MM.1S (cell line): ENCODE measurements around the gene CNOT4.

Source experiments
- DNase-seq: peaks from one replicate; pipeline ENCODE4 v3.0.0-alpha.2; 2015
- H2AFZ ChIP-seq: fragments of 300-600 bp; sonication (generic); 2 replicates; pipeline ENCODE4 v1.6.0; 2016; ENCODE audit warnings: antibody characterized with exemption, low read length
- H3F3A ChIP-seq: fragments of 300-600 bp; sonication (generic); 2 replicates; pipeline ENCODE4 v1.6.1; 2016; ENCODE audit warnings: mild to moderate bottlenecking, antibody characterized with exemption, low read length, moderate library complexity, mixed read lengths; ENCODE audit not compliant: insufficient read depth
- H3K27ac ChIP-seq: fragments of 300-600 bp; sonication (generic); 2 replicates; pipeline ENCODE4 v1.5.1; 2016; ENCODE audit warnings: mild to moderate bottlenecking, low read length
- H3K27me3 ChIP-seq: fragments of 300-600 bp; sonication (generic); replicated peaks from 2 replicates; pipeline ENCODE4 v1.6.0; 2016; ENCODE audit warnings: low read length; ENCODE audit not compliant: insufficient read depth
- H3K36me3 ChIP-seq: fragments of 300-600 bp; sonication (generic); replicated peaks from 2 replicates; pipeline ENCODE4 v1.6.1; 2016; ENCODE audit warnings: mild to moderate bottlenecking, low read length, mixed read lengths; ENCODE audit not compliant: insufficient read depth
- H3K4me1 ChIP-seq: fragments of 300-600 bp; sonication (generic); 2 replicates; pipeline ENCODE4 v1.6.1; 2016; ENCODE audit warnings: low read length, mixed read lengths
- H3K4me2 ChIP-seq: fragments of 300-600 bp; sonication (generic); 2 replicates; pipeline ENCODE4 v1.6.0; 2016; ENCODE audit warnings: low read depth, low read length
- H3K4me3 ChIP-seq: fragments of 300-600 bp; sonication (generic); 2 replicates; pipeline ENCODE4 v1.5.1; 2016; ENCODE audit warnings: low read length, mixed read lengths
- H3K79me2 ChIP-seq: fragments of 300-600 bp; sonication (generic); 2 replicates; pipeline ENCODE4 v1.6.1; 2016; ENCODE audit warnings: mixed run types, low read length, mixed read lengths
- H3K9ac ChIP-seq: fragments of 300-600 bp; sonication (generic); 2 replicates; pipeline ENCODE4 v1.6.1; 2016; ENCODE audit warnings: low read length, mixed read lengths
- H3K9me2 ChIP-seq: fragments of 300-600 bp; sonication (generic); replicated peaks from 2 replicates; pipeline ENCODE4 v1.6.1; 2016; ENCODE audit warnings: mild to moderate bottlenecking, low read length, mixed read lengths; ENCODE audit not compliant: insufficient read depth
- H3K9me3 ChIP-seq: fragments of 300-600 bp; sonication (generic); replicated peaks from 2 replicates; pipeline ENCODE4 v1.6.1; 2016; ENCODE audit warnings: mild to moderate bottlenecking, low read length, mixed read lengths; ENCODE audit not compliant: insufficient read depth
- H4K20me1 ChIP-seq: fragments of 300-600 bp; sonication (generic); 2 replicates; pipeline ENCODE4 v1.6.1; 2016; ENCODE audit warnings: mild to moderate bottlenecking, low read length, moderate library complexity, mixed read lengths; ENCODE audit not compliant: insufficient read depth
- CTCF ChIP-seq: fragments of 300-600 bp; sonication (generic); IDR thresholded peaks from 2 replicates; pipeline ENCODE4 v1.5.1; 2016; ENCODE audit warnings: antibody characterized with exemption, low read length, mixed read lengths
- EZH2 ChIP-seq: fragments of 300-600 bp; sonication (generic); optimal IDR thresholded peaks from 2 replicates; pipeline ENCODE3; 2017; ENCODE audit warnings: low read depth, mild to moderate bottlenecking, antibody characterized with exemption, low read length, mixed read lengths
- EZH2phosphoT487 ChIP-seq: fragments of 300-600 bp; sonication (generic); IDR thresholded peaks from 2 replicates; pipeline ENCODE4 v1.6.1; 2018; ENCODE audit warnings: antibody characterized with exemption, low read length

CNOT4 gene

DNA sequence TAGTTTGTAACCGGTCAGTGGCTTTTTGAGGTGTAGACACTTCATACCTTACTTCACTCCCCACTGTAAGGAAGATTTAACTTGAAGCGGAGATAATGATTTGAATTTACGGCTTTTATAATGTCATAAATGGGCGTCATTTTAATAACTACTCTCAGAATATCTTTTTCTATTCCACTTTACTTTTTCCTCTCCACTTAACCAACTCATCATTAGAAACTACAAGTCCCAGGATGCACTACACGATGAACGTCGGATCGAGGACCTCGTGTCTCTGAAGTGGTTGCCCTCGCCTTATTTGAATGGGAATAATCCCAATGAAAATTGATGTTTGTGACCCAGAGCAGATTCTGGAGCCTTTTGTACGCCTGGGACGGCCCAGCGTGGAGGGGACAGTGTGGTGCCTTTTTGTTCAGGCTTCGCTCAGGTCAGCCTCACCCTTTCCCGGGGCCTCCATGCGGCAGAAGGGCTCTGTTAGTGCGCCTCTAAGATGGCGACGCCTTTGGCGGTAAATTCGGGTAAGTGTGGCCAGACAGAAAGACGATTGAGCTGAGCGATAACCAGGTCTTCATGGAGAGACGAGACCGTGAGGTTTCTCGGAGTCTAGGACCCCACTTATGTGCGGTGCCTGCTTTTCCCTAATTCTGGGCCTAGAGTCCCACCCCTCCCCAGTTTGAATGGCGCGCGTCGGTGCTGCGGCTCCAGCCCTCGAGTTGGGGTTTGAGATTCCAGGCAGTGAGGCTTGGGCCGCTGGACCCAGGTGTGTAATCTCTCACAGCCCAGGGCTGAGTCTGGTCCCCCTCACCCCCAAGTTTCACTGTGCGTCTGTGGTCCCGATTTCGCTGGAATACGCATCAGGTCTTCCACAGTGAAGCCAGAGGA is 47.8 kb upstream of the CNOT4 start, which contains the start of gene NUP205:
Gene NUP205, plus strand, starts transcription at position 463 of the 882 bp plus-strand sequence. Its CDS starts 28 bp downstream, at position 491.
- Histone ChIP-seq H3K9me3 (no peaks in the 10 kb centered on the region), H3K4me1 (peaks cover 15% of the 10 kb centered on the region; the same call in 1 of the 2 replicates), H3K4me2 (peak within 1 kb of the TSS; percentile 59), H3K27ac (peak within 1 kb of the TSS; percentile 81), H3K9me2 (no peaks in the 10 kb centered on the region), H3K9ac (peak within 1 kb of the TSS; percentile 92), H4K20me1 (peaks cover 18% of the 10 kb centered on the region; the same call in 1 of the 2 replicates), H3K27me3 (no peaks in the 10 kb centered on the region), H2AFZ (peak within 1 kb of the TSS; percentile 87), H3F3A (peaks cover 11% of the 10 kb centered on the region), H3K79me2 (peaks cover 50% of the 10 kb centered on the region), H3K4me3 (peak within 1 kb of the TSS; percentile 91), H3K36me3 (no peaks in the 10 kb centered on the region)
- TF ChIP-seq EZH2: no peak
- TF ChIP-seq CTCF: no peak
- TF ChIP-seq EZH2phosphoT487: no peak
- DNase-seq: peak; percentile 92

DNA sequence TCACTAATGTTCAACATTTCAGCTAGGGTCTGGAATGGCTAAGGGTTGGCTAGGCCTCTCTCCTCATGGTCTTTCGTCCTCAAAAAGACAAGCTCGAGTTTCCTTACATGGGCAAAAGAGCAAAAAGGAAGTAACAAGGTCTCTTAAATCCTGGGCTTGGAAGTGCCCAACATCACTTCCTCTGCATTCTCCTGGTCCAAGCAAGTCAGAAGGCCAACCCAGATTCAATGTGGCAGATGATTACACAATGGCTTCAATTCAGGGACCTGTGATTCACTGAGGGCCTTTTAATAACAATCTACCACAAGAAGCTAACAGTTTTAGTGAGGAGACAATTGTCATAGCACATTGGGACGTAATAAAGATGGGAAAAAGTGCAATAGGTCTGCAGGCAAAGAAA is 43.4 kb upstream of the CNOT4 start:
- Histone ChIP-seq H3F3A (peaks cover 6% of the 10 kb centered on the region), H3K4me2 (no peak overlapping the region), H3K36me3 (no peaks in the 10 kb centered on the region), H3K27me3 (no peaks in the 10 kb centered on the region), H3K79me2 (peaks cover 7% of the 10 kb centered on the region), H2AFZ (no peak overlapping the region), H3K4me3 (no peak overlapping the region), H3K9me3 (no peaks in the 10 kb centered on the region), H3K9ac (no peak overlapping the region), H3K9me2 (no peaks in the 10 kb centered on the region), H3K27ac (no peak overlapping the region), H4K20me1 (no peaks in the 10 kb centered on the region), H3K4me1 (0 out of 2 replicates have a peak, but pooled peaks cover 11% of the 10 kb centered on the region)
- DNase-seq: no peak
- TF ChIP-seq CTCF (no peak), EZH2phosphoT487 (no peak), EZH2 (no peak)

- Histone ChIP-seq H3K36me3 (no peaks in the 10 kb centered on the region), H3K9ac (no peak overlapping the region), H3K27ac (no peak overlapping the region), H3K4me1 (0 out of 2 replicates have a peak, but pooled peaks cover 11% of the 10 kb centered on the region), H3F3A (no peaks in the 10 kb centered on the region), H3K4me3 (no peak overlapping the region), H2AFZ (no peak overlapping the region), H3K9me2 (no peaks in the 10 kb centered on the region), H4K20me1 (no peaks in the 10 kb centered on the region), H3K9me3 (no peaks in the 10 kb centered on the region), H3K4me2 (no peak overlapping the region), H3K27me3 (no peaks in the 10 kb centered on the region), H3K79me2 (no peaks in the 10 kb centered on the region)
- DNase-seq: no peak
- TF ChIP-seq EZH2phosphoT487: no peak
- TF ChIP-seq CTCF: no peak
- TF ChIP-seq EZH2: no peak
These were observed 42.2 kb upstream of the CNOT4 start for GRCh38 chr7:135552148-135552547.
